GM12865 (cell line): ENCODE data around the gene POC1A.
"Not testable (repeated sequence)": the region's sequence is repeated elsewhere in the genome, so short reads cannot be mapped to it uniquely, and the experiment has no call there.

ENCODE experiments used
- DNase-seq: peaks from one replicate; pipeline ENCODE4 v3.0.0; 2010; ENCODE audit warnings: low read depth
- H3K4me3 ChIP-seq: 2 replicates; pipeline ENCODE4 v1.5.1; 2011; ENCODE audit warnings: mild to moderate bottlenecking, low read depth, low read length, control low read depth
- TF ChIP-seq, protein P1 (sequence below): IDR thresholded peaks from 2 replicates; pipeline ENCODE4 v1.5.1; 2011; ENCODE audit warnings: low read length, control low read depth, low read depth, inconsistent platforms; ENCODE audit not compliant: insufficient read depth; ENCODE audit errors: missing control alignments

POC1A gene

DNA sequence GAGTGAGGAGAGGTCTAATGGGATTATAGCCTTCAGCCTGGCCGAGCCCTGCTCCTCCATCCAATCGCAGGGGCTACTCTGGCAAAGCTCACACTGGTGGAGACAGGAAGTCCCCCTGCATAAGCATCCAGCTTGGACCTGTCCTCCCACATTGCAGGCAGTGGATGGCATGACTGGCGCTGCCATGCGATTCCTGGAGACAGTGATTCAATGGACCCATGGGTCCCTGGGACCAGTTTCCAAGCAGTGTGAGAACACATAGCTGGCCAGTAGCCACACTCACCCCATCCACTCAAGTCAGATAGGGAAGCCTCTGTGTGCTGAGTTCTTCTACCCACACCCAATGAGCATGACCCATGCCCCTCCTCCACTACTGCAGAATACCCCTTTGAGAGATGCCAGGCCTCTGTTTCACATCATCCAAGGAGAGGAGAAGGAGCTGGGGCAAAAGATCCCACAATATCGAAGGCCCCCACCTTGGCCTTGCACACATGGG lies 18.1 kb upstream of the POC1A start:
- H3K4me3 ChIP-seq: no peak overlapping the region
- TF ChIP-seq, protein P1, sequence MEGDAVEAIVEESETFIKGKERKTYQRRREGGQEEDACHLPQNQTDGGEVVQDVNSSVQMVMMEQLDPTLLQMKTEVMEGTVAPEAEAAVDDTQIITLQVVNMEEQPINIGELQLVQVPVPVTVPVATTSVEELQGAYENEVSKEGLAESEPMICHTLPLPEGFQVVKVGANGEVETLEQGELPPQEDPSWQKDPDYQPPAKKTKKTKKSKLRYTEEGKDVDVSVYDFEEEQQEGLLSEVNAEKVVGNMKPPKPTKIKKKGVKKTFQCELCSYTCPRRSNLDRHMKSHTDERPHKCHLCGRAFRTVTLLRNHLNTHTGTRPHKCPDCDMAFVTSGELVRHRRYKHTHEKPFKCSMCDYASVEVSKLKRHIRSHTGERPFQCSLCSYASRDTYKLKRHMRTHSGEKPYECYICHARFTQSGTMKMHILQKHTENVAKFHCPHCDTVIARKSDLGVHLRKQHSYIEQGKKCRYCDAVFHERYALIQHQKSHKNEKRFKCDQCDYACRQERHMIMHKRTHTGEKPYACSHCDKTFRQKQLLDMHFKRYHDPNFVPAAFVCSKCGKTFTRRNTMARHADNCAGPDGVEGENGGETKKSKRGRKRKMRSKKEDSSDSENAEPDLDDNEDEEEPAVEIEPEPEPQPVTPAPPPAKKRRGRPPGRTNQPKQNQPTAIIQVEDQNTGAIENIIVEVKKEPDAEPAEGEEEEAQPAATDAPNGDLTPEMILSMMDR: no peak

GRCh38 chr3:52171514-52172261 lies 17.5 kb upstream of the POC1A start:
- DNase-seq: no peak
- TF ChIP-seq, protein P1: no peak
- H3K4me3 ChIP-seq: no peak overlapping the region

More for the DNA sequence above, 18.1 kb upstream of the POC1A start:
- DNase-seq: no peak

- not testable (repeated sequence) for DNase-seq
Observed at GRCh38 chr3:52170217-52170616, 16.0 kb upstream of the POC1A start.

DNA sequence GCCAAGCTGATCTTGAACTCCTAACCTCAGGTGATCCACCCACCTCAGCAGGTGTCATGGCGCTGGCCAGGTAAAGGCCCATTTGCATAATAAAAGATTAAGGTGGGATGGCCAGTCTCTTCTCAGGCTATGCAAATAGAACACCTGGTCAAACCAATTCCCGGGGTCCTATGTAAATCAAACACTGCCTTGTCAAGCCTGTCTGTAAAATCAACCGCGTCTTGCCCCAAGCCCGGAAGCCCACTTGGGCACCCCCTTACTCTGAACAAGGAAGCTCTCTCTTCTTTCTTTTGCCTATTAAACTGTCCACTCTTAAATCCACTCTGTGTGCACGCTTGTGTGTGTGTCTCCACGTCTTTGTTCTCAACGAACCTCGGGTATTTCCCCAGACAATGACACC lies 13.0 kb upstream of the POC1A start:
- no peak overlapping the region for H3K4me3 ChIP-seq
- TF ChIP-seq, protein P1: no peak
- DNase-seq: no peak

More at GRCh38 chr3:52170217-52170616, 16.0 kb upstream of the POC1A start:
- not testable (repeated sequence) for H3K4me3 ChIP-seq

- no peak overlapping the region for H3K4me3 ChIP-seq
- TF ChIP-seq, protein P1: no peak
- no peak for DNase-seq
Observed at GRCh38 chr3:52162250-52162872, 8.1 kb upstream of the POC1A start.

- no peak for DNase-seq
- TF ChIP-seq, protein P1: no peak
- no peak overlapping the region for H3K4me3 ChIP-seq
Observed at GRCh38 chr3:52159503-52159902, 5.3 kb upstream of the POC1A start.

DNA sequence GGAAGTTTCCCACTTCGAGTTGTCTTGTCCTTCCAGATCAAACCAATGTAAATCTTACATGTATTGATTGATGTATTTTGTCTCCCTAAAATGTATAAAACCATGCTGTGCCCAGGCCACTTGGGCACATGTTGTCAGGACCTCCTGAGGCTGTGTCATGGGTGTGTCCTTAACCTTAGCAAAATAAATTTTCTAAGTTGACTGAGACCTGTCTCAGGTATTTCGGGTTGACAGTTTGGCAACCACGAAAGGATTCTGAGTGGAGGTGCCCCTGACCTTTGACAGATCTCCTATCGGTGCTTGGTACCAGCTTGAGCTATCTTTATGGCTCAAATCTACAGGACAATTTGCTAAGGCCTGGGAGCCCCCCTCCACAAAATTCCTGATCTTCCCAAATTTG lies 1.7 kb upstream of the POC1A start:
- no peak overlapping the region for H3K4me3 ChIP-seq
- DNase-seq: no peak
- TF ChIP-seq, protein P1: no peak
